Measurements from ENCODE around the gene CAMTA1. TPM values are rescaled to one million over a fixed set of nuclear protein-coding genes. Genes with fewer than 3 reads are reported as not detected.

CAMTA1 gene
- total RNA-seq, 1 experiment from 2014 or later, result 69.5 TPM

- Histone ChIP-seq H3K4me1 (ENCODE audit: control insufficient read depth in 1 of 2, insufficient read depth in 2 of 2, low read length in 2 of 2) (no peaks in the 10 kb centered on the region), H3K4me3 (replicated peaks in 1 of 2; ENCODE audit: low read depth in 1 of 2, low read length in 2 of 2) (no peak overlapping the region), H3K9me3 (ENCODE audit: control insufficient read depth in 1 of 2, insufficient read depth in 1 of 2, low read depth in 1 of 2, low read length in 2 of 2) (no peaks in the 10 kb centered on the region), H2AFZ (ENCODE audit: low read depth, low read length, poor library complexity, severe bottlenecking) (no peak overlapping the region), H4K20me1 (ENCODE audit: insufficient read depth) (no peaks in the 10 kb centered on the region), H3K4me2 (ENCODE audit: low read length) (no peak overlapping the region), H3K27ac (ENCODE audit: low read depth, low read length) (no peak overlapping the region), H3K9me2 (ENCODE audit: insufficient read depth) (no peaks in the 10 kb centered on the region), H3K79me2 (ENCODE audit: insufficient read depth, low read length) (no peaks in the 10 kb centered on the region), H3K27me3 (ENCODE audit: insufficient read depth, low read length) (peaks cover 76% of the 10 kb centered on the region), H3K36me3 (ENCODE audit: control insufficient read depth in 1 of 2, insufficient read depth in 2 of 2, low read length in 2 of 2) (no peaks in the 10 kb centered on the region), H3K9ac (ENCODE audit: low read length) (no peak overlapping the region)
- ChIA-PET POLR2A (no interaction called here), CTCF (no interaction called here), RAD21 (ENCODE audit: low non-redundant PET in 1 of 2, low total read pairs in 2 of 2, uncharacterized antibody in 2 of 2, unreplicated experiment in 2 of 2) (no interaction called here)
- intact Hi-C loops (cut with micrococcal nuclease), result no loop called here
- DNase-seq (ENCODE audit: low read depth, low spot score) (no peak), ATAC-seq (no peak)
- BruUV-seq (replicated peaks), result no TSS peak
- TF ChIP-seq, protein P1, sequence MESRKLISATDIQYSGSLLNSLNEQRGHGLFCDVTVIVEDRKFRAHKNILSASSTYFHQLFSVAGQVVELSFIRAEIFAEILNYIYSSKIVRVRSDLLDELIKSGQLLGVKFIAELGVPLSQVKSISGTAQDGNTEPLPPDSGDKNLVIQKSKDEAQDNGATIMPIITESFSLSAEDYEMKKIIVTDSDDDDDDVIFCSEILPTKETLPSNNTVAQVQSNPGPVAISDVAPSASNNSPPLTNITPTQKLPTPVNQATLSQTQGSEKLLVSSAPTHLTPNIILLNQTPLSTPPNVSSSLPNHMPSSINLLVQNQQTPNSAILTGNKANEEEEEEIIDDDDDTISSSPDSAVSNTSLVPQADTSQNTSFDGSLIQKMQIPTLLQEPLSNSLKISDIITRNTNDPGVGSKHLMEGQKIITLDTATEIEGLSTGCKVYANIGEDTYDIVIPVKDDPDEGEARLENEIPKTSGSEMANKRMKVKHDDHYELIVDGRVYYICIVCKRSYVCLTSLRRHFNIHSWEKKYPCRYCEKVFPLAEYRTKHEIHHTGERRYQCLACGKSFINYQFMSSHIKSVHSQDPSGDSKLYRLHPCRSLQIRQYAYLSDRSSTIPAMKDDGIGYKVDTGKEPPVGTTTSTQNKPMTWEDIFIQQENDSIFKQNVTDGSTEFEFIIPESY (IDR thresholded peaks at IDR 0.05; ENCODE audit: extremely low read depth, insufficient replicate concordance, low read length), result no peak
- TF ChIP-seq TCF7L2 (IDR thresholded peaks at IDR 0.05; ENCODE audit: borderline replicate concordance, extremely low read depth, insufficient read depth, insufficient read length) (no peak), RAD21 (IDR thresholded peaks at IDR 0.05; ENCODE audit: low read depth) (no peak), EGR1 (IDR thresholded peaks at IDR 0.05; ENCODE audit: low read depth) (no peak), SRF (IDR thresholded peaks at IDR 0.05; ENCODE audit: low read depth) (no peak), YY1 (IDR thresholded peaks at IDR 0.05; ENCODE audit: extremely low read depth, insufficient replicate concordance, low read depth, low read length) (no peak)
- TF ChIP-seq, protein P2, sequence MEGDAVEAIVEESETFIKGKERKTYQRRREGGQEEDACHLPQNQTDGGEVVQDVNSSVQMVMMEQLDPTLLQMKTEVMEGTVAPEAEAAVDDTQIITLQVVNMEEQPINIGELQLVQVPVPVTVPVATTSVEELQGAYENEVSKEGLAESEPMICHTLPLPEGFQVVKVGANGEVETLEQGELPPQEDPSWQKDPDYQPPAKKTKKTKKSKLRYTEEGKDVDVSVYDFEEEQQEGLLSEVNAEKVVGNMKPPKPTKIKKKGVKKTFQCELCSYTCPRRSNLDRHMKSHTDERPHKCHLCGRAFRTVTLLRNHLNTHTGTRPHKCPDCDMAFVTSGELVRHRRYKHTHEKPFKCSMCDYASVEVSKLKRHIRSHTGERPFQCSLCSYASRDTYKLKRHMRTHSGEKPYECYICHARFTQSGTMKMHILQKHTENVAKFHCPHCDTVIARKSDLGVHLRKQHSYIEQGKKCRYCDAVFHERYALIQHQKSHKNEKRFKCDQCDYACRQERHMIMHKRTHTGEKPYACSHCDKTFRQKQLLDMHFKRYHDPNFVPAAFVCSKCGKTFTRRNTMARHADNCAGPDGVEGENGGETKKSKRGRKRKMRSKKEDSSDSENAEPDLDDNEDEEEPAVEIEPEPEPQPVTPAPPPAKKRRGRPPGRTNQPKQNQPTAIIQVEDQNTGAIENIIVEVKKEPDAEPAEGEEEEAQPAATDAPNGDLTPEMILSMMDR (IDR thresholded peaks at IDR 0.05 in 2 of 3, conservative IDR thresholded peaks at IDR 0.05 in 1 of 3; ENCODE audit: borderline replicate concordance in 1 of 3, insufficient read depth in 1 of 3, low read depth in 2 of 3, low read length in 2 of 3), result no peak
These were observed 309.3 kb downstream of the CAMTA1 start for GRCh38 chr1:7094509-7094908.

Measured in HCT116 (cell line).